HCT116 (cell line): ENCODE measurements around the gene MLPH. TPM values are rescaled to one million over a fixed set of nuclear protein-coding genes. Genes with fewer than 3 reads are reported as not detected.
A peak's percentile ranks its signal among the peaks of the same experiment; 100 is the strongest.

Experiments used
- ATAC-seq: fragments of 200-7000 bp; cut with Tn5 transposase; 2 replicates; pipeline ENCODE4 v1.9.1; 2020; ENCODE audit warnings: mild to moderate bottlenecking, moderate library complexity
- BruUV-seq: library from RNA; stranded (reverse); fragments of 400-500 nt; replicated peaks from 2 replicates; lab custom pipeline; 2021; lab: Mats Ljungman, UMichigan
- CTCF ChIA-PET: fragments of 300-600 bp; sonication (Branson Sonifier 250); formaldehyde crosslinking; loops from one replicate; lab custom pipeline; 2021; ENCODE audit warnings: antibody characterized with exemption; lab: Charles Lee
- POLR2A ChIA-PET: fragments of 300-600, 350-600 bp; sonication (Branson Sonifier 250); formaldehyde crosslinking; loops from one replicate; lab custom pipeline; 2021; ENCODE audit warnings: antibody characterized with exemption; lab: Charles Lee
- RAD21 ChIA-PET, 2 experiments: fragments of 300-600 bp; sonication (Branson Sonifier 250); formaldehyde crosslinking; loops; one replicate each; lab custom pipeline; 2023; ENCODE audit warnings: low total read pairs in 2 of 2; ENCODE audit not compliant: uncharacterized antibody in 2 of 2, unreplicated experiment in 2 of 2, low non-redundant PET in 1 of 2; lab: Charles Lee
- DNase-seq: peaks from one replicate; pipeline ENCODE4 v3.0.0-alpha.2; 2010; ENCODE audit warnings: low read depth, low spot score
- H2AFZ ChIP-seq: fragments of 200-600 bp; shearing (Covaris generic), sonication (generic); 2 replicates; pipeline ENCODE4 v1.6.1; 2017; ENCODE audit warnings: low read depth, mixed run types, mixed read lengths, antibody characterized with exemption, low read length; ENCODE audit not compliant: poor library complexity, severe bottlenecking
- H3K27ac ChIP-seq: 2 replicates; pipeline ENCODE4 v1.5.1; 2012; ENCODE audit warnings: low read depth, low read length
- H3K27me3 ChIP-seq: fragments of 200-600 bp; sonication (generic); 2 replicates; pipeline ENCODE4 v1.6.1; 2016; ENCODE audit warnings: mixed run types, low read length, mixed read lengths; ENCODE audit not compliant: insufficient read depth
- H3K36me3 ChIP-seq, 2 experiments: fragments of 200-500 bp in 1 of 2; fragments of 200-600 bp in 1 of 2; sonication (Bioruptor generic) in 1 of 2; sonication (generic) in 1 of 2; 2 replicates each; pipeline versions ENCODE4 v1.5.1 to v1.6.1; 2014 to 2016; ENCODE audit warnings: low read length in 2 of 2, inconsistent platforms in 1 of 2, mixed read lengths in 1 of 2, mixed run types in 1 of 2; ENCODE audit not compliant: insufficient read depth in 2 of 2, control insufficient read depth in 1 of 2
- H3K4me1 ChIP-seq, 2 experiments: fragments of 200-600 bp in 1 of 2; sonication (generic) in 1 of 2; 2 replicates each; pipeline versions ENCODE4 v1.5.1 to v1.6.1; 2012 to 2017; ENCODE audit warnings: low read length in 2 of 2, inconsistent platforms in 1 of 2, mild to moderate bottlenecking in 1 of 2, mixed read lengths in 1 of 2, mixed run types in 1 of 2, moderate library complexity in 1 of 2; ENCODE audit not compliant: insufficient read depth in 2 of 2, control insufficient read depth in 1 of 2
- H3K4me2 ChIP-seq: fragments of 200-600 bp; sonication (generic); 2 replicates; pipeline ENCODE4 v1.6.1; 2017; ENCODE audit warnings: mixed run types, low read length, mixed read lengths
- H3K4me3 ChIP-seq, 2 experiments: fragments of 200-600 bp in 1 of 2; sonication (generic) in 1 of 2; replicated peaks in 1 of 2; 2 replicates each; pipeline ENCODE4 v1.5.1; 2011 to 2016; ENCODE audit warnings: low read length in 2 of 2, control low read depth in 1 of 2, low read depth in 1 of 2, mild to moderate bottlenecking in 1 of 2, mixed read lengths in 1 of 2, mixed run types in 1 of 2
- H3K79me2 ChIP-seq: fragments of 200-600 bp; sonication (generic); 2 replicates; pipeline ENCODE4 v1.6.1; 2017; ENCODE audit warnings: mild to moderate bottlenecking, mixed run types, low read length, moderate library complexity, mixed read lengths; ENCODE audit not compliant: insufficient read depth
- H3K9ac ChIP-seq: fragments of 200-600 bp; sonication (generic); 2 replicates; pipeline ENCODE4 v1.6.1; 2016; ENCODE audit warnings: low read length, mixed read lengths
- H3K9me2 ChIP-seq: fragments of 200-600 bp; sonication (generic), shearing (Covaris generic); 2 replicates; pipeline ENCODE4 v1.6.1; 2017; ENCODE audit warnings: mixed run types, mild to moderate bottlenecking, moderate library complexity; ENCODE audit not compliant: insufficient read depth
- H3K9me3 ChIP-seq, 2 experiments: fragments of 200-500 bp in 1 of 2; fragments of 200-600 bp in 1 of 2; sonication (Bioruptor generic) in 1 of 2; sonication (generic) in 1 of 2; 2 replicates each; pipeline ENCODE4 v1.6.1; 2014 to 2017; ENCODE audit warnings: low read length in 2 of 2, mixed read lengths in 2 of 2, inconsistent platforms in 1 of 2, low read depth in 1 of 2, mild to moderate bottlenecking in 1 of 2, mixed run types in 1 of 2, moderate library complexity in 1 of 2; ENCODE audit not compliant: control insufficient read depth in 1 of 2, insufficient read depth in 1 of 2
- H4K20me1 ChIP-seq: fragments of 200-600 bp; sonication (generic), shearing (Covaris generic); 2 replicates; pipeline ENCODE4 v1.6.1; 2017; ENCODE audit warnings: mixed run types, mild to moderate bottlenecking, moderate library complexity; ENCODE audit not compliant: insufficient read depth
- CBX3 ChIP-seq: IDR thresholded peaks from 2 replicates; pipeline ENCODE4 v1.6.1; 2012; ENCODE audit warnings: low read depth
- EGR1 ChIP-seq: IDR thresholded peaks from 2 replicates; pipeline ENCODE4 v1.6.1; 2012; ENCODE audit warnings: low read depth
- ELF1 ChIP-seq: IDR thresholded peaks from 2 replicates; pipeline ENCODE4 v1.6.1; 2012; ENCODE audit warnings: low read depth, borderline replicate concordance
- EZH2 ChIP-seq: fragments of 200-600 bp; sonication (generic); IDR thresholded peaks from 2 replicates; pipeline ENCODE4 v1.6.1; 2017; ENCODE audit warnings: antibody characterized with exemption, mixed run types
- EZH2phosphoT487 ChIP-seq: fragments of 200-600 bp; IDR thresholded peaks from 2 replicates; pipeline ENCODE4 v1.6.1; 2018; ENCODE audit warnings: antibody characterized with exemption, borderline replicate concordance
- FOSL1 ChIP-seq: IDR thresholded peaks from 2 replicates; pipeline ENCODE4 v1.6.1; 2012; ENCODE audit warnings: low read depth
- POLR2A ChIP-seq: IDR thresholded peaks from 2 replicates; pipeline ENCODE4 v1.7.0; 2011; ENCODE audit warnings: borderline replicate concordance; ENCODE audit not compliant: insufficient read depth, insufficient read length; ENCODE audit errors: extremely low read depth
- POLR2AphosphoS5 ChIP-seq: IDR thresholded peaks from 2 replicates; pipeline ENCODE4 v1.6.1; 2011; ENCODE audit warnings: mild to moderate bottlenecking, low read depth, low read length, moderate library complexity
- SP1 ChIP-seq: IDR thresholded peaks from 2 replicates; pipeline ENCODE4 v1.6.1; 2012; ENCODE audit warnings: low read depth
- YY1 ChIP-seq: IDR thresholded peaks from 2 replicates; pipeline ENCODE4 v1.6.1; 2011; ENCODE audit warnings: low read length, low read depth, moderate library complexity, mild to moderate bottlenecking; ENCODE audit not compliant: insufficient replicate concordance; ENCODE audit errors: extremely low read depth
- intact Hi-C: fragments of 100-400 bp; cut with micrococcal nuclease; formaldehyde crosslinking; loops from 2 replicates; pipeline ENCODE4 v1.10.0; 2022
- total RNA-seq: library from RNA; stranded (reverse); gene quantifications from one replicate; pipeline ENCODE4 v1.2.1, GENCODE V29; 2021; ENCODE audit not compliant: unreplicated experiment
- TF ChIP-seq, protein P1 (sequence below): IDR thresholded peaks from 2 replicates; pipeline ENCODE4 v1.6.1; 2012; ENCODE audit warnings: low read depth

Gene MLPH
- total RNA-seq, 1 experiment from 2014 or later = 81.4 TPM

DNA sequence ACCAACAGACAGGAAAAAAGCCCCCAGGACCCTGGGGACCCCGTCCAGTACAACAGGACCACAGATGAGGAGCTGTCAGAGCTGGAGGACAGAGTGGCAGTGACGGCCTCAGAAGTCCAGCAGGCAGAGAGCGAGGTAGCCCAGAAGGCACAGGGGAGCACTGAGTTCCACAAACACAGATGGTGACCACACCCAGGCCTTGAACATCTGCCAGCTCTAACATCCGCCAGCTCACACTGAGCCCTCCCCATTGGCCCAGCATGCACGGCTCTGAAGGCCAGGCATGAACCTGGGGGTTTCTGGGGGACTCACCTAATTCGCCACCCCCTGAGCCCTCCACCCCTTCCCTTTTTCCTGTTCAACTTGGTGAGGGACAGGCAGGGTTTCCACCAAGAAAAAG is 53.8 kb downstream of the MLPH start:
- no peaks in the 10 kb centered on the region for H3K4me1 ChIP-seq
- TF ChIP-seq POLR2AphosphoS5 = no peak
- no peak for TF ChIP-seq EZH2
- no peak for TF ChIP-seq POLR2A
- TF ChIP-seq ELF1 = no peak
- TF ChIP-seq SP1 = no peak
- TF ChIP-seq EGR1 = no peak
- no peak for TF ChIP-seq EZH2phosphoT487
- TF ChIP-seq CBX3 = no peak
- TF ChIP-seq, protein P1, sequence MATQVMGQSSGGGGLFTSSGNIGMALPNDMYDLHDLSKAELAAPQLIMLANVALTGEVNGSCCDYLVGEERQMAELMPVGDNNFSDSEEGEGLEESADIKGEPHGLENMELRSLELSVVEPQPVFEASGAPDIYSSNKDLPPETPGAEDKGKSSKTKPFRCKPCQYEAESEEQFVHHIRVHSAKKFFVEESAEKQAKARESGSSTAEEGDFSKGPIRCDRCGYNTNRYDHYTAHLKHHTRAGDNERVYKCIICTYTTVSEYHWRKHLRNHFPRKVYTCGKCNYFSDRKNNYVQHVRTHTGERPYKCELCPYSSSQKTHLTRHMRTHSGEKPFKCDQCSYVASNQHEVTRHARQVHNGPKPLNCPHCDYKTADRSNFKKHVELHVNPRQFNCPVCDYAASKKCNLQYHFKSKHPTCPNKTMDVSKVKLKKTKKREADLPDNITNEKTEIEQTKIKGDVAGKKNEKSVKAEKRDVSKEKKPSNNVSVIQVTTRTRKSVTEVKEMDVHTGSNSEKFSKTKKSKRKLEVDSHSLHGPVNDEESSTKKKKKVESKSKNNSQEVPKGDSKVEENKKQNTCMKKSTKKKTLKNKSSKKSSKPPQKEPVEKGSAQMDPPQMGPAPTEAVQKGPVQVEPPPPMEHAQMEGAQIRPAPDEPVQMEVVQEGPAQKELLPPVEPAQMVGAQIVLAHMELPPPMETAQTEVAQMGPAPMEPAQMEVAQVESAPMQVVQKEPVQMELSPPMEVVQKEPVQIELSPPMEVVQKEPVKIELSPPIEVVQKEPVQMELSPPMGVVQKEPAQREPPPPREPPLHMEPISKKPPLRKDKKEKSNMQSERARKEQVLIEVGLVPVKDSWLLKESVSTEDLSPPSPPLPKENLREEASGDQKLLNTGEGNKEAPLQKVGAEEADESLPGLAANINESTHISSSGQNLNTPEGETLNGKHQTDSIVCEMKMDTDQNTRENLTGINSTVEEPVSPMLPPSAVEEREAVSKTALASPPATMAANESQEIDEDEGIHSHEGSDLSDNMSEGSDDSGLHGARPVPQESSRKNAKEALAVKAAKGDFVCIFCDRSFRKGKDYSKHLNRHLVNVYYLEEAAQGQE = no peak
- TF ChIP-seq FOSL1 = no peak
- TF ChIP-seq YY1 = no peak
- ATAC-seq (peak; percentile 19; the same call in 1 of the 2 replicates), DNase-seq (no peak)
- no peaks in the 10 kb centered on the region for H3K27me3 ChIP-seq
- H3K9me3 ChIP-seq = no peaks in the 10 kb centered on the region
- H3K36me3 ChIP-seq = peaks cover 2 to 6% of the 10 kb centered on the region in 2 experiments; a peak in 3 of 4 replicates
- intact Hi-C loops = no loop called here
- H3K9ac ChIP-seq = no peak overlapping the region
- no TSS peak for BruUV-seq
- ChIA-PET POLR2A (no interaction called here), CTCF (no interaction called here), RAD21 (no interaction called here)
- H3K4me3 ChIP-seq = no peak overlapping the region
- no peaks in the 10 kb centered on the region for H3K9me2 ChIP-seq
- no peaks in the 10 kb centered on the region for H4K20me1 ChIP-seq
- no peak overlapping the region for H3K4me2 ChIP-seq
- H3K79me2 ChIP-seq = no peaks in the 10 kb centered on the region
- no peak overlapping the region; the same call in 1 of the 2 replicates for H3K27ac ChIP-seq
- H2AFZ ChIP-seq = no peak overlapping the region
